GM18502 (cell line): Measurements from ENCODE around the gene JSRP1.

Source experiments
- ATAC-seq: cut with Tn5 transposase; IDR thresholded peaks from one replicate; pipeline ENCODE4 v1.9.1; 2021; ENCODE audit warnings: mild to moderate bottlenecking; ENCODE audit not compliant: unreplicated experiment, poor library complexity

JSRP1 gene

DNA sequence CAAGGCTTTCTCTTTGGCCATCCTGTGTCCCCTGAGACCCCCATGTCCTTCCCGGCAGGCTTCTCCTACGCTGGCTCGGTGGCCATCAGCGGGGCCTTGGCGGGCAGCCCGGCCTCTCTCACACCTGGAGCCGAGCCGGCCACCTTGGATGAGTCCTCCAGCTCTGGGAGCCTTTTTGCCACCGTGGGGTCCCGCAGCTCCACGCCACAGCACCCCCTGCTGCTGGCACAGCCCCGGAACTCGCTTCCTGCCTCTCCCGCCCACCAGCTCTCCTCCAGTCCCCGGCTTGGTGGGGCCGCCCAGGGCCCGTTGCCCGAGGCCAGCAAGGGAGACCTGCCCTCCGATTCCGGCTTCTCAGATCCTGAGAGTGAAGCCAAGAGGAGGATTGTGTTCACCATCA is 34.3 kb downstream of the JSRP1 start:
- ATAC-seq = no peak

DNA sequence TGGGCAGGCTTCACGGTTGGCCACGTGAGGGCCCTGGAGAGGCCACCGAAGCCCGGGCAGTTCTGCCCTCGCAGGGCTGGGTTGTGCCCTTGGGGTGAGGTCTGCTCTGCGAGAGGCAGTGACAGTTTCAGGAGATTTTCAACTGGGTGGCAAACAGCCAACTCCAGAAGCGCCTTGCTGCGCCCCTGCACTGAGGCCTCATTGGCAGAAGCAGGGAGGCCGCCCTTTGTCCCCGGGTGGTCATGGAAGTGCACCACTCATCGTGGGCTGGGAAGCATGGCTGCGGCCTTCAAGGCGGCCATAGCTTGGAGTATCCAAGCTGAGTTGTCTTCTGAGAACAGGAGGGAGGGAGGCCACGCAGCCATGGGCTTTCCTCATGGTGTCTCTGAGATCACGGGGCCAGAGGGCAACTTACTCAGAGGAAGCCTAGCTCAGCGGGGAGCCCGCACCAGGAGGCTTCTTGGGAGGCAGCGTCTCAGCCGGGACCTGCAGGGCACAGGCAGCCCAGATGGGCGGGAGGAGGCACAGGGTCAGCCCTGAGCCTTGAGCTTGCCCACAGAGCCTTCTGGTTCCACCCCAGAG is 34.9 kb downstream of the JSRP1 start:
- ATAC-seq = no peak

DNA sequence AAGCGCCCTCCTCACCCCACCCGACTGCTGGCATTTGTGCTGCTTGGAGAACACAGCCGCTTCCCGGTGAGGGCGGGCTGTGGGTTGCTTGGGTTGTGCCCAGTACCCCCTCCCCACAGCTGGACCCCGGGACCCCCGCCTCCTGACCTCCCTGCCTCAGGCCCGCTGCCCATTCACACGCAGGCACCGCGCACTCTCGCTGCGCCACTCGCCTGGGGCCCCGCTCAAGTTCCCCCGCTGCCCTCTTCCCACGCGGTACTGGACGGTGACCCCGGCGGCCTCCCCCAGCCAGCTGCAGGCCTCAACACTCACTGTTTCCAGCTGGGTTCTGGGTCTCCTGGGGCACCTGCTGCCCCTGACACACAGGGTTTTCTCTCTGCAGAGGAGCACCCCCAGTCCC is 36.5 kb downstream of the JSRP1 start:
- no peak for ATAC-seq

DNA sequence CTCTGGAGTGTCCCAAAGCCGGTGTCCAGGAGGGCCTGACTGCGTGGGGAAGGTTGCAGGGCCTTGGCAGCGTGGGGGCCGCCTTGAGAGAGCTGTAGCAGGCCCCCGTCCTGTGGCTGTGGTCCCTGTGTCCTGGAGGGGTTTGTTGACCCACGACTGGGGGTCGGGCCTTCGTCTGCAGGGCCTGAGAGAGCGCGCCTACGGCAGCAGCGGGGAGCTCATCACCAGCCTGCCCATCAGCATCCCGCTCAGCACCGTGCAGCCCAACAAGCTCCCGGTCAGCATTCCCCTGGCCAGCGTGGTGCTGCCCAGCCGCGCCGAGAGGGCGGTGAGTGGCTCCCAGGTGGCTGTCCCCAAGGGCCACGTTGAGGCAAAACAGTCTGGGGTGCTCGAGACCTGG is 38.6 kb downstream of the JSRP1 start:
- no peak for ATAC-seq

DNA sequence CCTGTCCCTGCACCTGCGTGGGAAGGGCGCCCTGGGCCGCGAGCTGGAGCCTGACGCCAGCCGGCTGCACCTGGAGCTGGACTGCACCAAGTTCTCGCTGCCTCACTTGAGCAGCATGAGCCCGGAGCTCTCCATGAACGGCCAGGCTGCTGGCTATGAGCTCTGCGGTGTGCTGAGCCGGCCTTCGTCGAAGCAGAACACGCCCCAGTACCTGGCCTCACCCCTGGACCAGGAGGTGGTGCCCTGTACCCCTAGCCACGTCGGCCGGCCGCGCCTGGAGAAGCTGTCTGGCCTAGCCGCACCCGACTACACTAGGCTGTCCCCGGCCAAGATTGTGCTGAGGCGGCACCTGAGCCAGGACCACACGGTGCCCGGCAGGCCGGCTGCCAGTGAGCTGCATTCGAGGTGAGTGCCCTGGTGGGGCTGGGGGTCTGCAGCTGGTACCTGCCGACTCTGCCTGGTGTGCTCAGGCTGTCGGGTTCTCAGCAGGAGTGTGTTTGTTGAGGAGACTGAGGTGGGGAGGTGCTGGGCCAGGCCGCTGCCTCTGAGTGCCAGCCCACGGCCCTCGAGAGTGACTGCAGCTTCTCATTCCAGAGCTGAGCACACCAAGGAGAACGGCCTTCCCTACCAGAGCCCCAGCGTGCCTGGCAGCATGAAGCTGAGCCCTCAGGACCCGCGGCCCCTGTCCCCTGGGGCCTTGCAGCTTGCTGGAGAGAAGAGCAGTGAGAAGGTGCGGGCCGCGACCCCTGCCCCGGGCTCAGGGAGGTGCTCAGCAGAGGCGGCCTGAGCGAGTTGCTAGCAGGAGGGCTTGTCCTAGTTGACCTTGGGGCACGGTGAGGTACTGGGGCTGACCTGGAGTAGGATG is 39.6 kb downstream of the JSRP1 start:
- ATAC-seq = no peak

DNA sequence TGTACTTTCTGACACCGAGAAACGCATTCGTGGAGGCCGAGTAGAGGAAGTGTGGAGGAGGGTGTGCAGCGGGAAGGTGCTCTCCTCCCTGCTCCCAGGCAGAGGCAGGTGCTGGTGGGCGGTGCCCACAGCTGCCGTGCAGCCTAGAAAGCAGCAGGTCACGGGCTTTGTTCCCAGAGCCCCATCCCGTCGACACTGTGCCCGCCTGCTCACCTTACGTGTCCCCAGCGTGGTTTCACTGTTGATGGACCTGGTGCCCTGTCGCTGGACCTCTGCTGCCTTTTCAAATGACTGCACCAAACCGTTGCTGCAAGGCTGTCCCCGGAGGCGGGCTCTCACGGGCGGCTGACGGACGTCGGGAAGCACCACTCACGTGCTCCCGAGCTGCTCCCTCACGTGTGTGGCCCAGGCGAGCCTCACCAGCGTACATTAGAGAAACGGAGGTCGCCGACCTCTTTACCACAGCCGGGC is 40.9 kb downstream of the JSRP1 start:
- ATAC-seq = no peak

DNA sequence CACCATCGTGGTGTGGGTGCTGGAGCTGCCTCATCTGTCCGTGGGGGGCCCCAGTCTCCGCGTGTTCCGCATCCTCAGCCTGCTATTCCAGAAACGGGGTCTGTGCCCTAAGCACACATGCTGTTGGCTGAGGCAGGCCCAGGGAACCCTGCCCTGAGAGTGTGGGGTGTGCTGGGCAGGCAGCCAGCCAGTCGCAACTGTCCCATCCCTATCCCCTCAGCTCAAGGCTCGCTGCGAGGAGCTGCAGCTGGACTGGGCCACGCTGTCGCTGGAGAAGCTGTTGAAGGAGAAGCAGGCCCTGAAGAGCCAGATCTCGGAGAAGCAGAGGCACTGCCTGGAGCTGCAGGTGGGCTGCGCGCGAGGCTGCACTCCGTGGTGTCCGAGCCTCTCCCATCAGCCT is 42.0 kb downstream of the JSRP1 start:
- no peak for ATAC-seq

DNA sequence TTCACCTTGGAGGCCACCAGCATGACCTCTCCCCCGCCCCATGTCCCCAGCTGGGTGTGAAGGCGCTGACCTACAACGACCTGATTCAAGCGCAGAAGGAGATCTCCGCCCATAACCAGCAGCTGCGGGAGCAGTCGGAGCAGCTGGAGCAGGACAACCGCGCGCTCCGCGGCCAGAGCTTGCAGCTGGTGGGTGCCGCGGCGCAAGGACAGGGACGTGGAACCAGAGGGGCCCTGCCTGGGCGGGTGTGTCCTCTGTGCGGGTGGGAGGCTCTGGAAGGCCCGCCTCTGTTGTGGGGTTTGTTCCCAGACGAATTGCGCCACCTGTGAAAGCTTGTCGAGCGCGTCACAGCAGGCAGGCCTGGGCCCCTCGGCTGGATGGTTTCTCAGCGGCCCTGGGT is 42.4 kb downstream of the JSRP1 start:
- no peak for ATAC-seq

DNA sequence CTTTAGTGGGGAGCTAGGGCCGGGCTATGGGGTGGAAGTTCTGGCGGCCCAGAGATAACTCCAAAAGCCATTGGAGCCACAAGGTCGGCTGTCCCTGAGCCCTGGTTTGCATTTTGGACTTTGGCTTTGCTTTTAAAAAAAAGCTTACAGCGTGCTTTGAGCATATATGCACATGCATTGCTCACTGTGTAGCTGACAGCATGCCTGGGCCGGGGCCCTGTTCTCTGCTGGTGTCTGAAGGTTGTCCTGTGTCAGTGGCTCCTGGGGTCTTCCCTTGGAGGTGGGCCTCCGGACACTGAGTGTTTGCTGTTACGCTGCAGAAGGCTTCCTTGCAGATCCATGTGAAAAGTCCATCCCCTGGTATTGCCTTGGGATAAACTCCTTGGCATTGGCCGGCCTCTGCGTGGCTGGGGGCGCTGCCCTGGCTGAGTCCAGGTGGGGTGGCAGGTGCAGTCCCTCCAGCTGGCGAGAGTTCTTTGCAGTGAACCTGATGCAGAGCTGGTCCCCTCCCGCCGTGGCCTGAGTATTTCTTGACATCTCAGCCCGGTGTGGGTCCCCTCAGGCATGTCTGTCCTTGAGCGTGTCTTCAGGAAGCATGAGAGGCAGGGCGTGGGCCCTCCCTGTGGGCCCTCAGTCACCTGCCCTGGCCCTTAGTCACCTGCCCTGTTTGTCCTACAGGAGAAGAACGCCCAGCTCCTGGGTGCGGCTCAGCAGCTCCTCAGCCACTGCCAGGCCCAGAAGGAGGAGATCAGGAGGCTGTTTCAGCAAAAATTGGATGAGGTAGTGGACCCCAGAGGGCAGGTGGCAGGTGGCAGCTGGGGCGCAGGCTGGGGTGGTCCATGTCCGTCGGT is 43.1 kb downstream of the JSRP1 start:
- ATAC-seq = no peak

DNA sequence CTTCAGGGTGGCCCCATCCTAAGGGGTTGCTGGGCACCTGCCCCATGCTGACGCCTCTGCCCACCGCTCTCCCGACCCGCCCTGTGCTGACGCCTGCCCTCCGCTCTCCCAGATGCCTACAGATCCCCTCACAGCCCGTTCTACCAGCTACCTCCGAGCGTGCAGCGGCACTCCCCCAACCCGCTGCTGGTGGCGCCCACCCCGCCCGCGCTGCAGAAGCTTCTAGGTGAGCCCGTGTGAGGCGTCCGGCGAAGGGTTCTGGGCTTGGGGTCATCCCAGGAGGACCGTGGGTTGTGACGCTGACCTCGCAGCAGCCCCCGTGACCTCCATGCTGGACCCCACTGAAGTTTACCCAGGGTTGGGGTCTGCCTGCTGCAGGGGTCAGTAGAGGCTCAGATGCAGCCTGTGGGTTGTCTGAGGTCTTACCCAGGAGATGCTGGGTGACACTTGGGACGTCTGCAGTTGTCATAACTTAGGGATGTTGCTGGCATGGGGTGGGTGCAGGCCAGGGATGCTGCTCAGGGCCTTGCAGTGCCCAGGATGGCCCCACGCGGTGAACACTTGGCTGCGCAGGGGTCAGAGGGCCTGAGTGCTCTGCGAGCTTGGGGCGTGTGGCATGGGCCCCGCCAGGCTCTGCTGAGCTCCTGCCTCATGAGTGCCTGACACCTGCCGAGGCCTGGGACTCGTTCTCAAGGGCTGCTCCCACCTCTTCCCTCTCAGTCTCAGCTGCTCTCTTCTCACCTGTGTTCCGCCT is 45.1 kb downstream of the JSRP1 start:
- no peak for ATAC-seq

DNA sequence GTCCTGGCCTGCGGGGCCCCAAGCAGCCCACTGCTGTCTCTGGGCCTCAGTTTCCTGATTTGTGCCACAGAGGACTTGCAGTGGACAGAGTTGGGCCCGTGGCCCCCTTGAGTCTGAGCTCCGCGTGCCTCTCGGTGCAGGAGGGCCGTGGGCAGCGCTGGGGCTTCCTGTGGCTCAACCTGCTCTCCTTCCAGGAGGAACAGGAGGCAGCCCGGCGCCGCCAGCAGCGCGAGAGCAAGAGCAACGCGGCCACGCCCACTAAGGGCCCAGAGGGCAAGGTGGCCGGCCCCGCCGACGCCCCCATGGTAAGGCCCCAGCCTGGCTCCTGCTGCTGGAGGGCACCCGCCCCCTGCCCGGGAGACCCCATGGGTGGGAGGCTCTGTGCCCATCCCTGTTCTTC is 46.0 kb downstream of the JSRP1 start:
- no peak for ATAC-seq

DNA sequence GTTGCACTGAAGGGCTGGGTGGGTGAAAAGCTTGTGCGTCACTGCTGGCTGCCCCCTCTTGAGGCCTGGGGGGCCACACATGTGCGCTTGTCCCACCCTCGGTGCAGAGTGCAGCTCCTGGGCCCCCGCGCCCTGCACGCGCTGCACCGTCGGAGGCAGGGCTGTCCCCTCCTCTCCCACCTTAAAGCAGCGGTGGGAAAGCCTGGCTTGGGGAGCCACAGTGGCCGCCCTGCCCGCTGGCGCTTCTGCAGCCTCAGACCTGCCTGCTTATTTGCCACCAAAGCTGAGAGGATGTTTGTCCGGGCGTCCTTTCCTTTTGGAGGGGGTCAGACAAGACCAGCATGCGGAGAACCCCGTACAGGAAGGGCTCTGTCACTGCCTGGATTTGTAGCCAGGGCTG is 46.8 kb downstream of the JSRP1 start:
- ATAC-seq = no peak

DNA sequence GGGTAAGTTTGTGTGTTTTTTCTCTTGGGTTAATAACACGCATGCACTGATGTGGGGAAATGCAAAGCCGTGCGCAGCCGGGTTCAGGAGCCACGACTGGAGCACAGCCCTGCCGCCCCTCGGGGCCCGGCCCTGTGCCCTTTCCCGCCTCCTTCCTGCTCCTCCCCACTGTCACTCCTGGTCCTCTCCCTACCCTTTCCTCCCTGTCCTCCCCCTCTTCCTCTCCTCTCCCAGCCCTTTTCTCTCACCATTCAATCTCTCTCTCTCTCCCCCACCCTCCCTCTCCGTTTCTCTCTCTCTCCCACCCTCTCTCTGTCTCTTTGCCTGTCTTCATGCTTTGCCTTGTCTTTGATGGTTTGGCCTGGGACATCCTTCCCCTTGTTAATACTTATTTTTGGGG is 47.2 kb downstream of the JSRP1 start:
- no peak for ATAC-seq

DNA sequence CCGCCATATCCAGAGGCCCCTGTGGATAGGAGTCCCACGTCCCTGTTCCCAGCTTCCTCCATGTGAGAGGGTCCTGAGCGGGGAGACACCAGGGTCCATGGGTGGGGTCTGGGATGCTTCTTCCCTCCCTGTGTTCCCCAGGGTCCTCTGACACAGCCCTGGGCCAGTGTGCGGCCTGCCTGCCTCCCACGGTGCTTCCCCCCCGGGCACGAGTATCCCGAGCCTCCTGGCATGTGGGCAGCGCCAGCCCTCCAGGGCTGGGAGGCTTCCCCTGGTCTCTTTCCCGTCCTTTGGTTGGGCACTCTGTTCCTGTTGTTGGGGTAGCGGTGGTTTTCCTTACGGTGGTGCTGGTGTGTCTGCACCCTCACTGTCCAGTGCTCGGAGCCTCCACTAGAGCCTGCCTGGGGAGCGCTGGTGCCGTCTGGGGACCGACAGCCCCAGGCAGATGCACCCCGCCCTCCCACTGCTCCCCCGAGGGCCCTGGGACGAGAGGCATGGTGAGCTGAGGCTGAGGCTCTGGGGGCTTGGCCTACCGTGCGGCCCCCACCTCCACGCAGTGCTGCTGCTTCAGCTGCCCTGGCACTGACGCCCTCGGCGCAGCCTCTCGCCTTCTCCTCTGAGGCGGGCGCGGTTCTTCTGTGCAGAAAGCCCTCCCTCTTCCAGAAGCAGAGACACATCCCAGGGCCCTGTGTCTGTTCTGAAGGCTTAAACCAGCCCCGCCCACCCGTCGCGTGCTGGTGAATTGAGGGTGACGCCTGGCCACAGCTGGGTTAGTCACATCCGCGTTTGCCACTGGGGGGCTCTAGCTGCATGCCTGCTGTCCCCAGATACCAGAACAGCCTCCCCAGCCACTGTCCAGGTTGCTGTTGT is 48.0 kb downstream of the JSRP1 start:
- ATAC-seq = no peak

DNA sequence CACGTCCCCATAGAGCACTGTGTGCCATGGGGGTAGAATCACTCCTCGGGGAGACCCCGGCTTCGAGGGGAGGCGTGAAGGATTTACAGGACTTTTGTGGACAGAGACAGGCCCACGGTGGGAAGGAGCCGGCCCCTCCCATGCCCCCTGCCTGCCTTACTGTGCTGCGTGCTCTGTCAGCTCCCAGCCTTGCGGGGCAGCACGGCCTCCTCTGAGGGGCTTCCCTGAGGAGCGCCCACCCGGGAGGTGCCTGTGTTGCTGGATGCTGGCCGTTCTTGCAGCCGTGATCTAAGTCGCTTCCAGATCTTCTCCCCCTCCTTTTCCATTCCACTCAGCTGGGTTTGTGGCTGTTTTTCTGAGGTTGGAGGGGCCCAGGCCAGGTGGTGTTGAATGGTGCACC is 49.2 kb downstream of the JSRP1 start:
- no peak for ATAC-seq

DNA sequence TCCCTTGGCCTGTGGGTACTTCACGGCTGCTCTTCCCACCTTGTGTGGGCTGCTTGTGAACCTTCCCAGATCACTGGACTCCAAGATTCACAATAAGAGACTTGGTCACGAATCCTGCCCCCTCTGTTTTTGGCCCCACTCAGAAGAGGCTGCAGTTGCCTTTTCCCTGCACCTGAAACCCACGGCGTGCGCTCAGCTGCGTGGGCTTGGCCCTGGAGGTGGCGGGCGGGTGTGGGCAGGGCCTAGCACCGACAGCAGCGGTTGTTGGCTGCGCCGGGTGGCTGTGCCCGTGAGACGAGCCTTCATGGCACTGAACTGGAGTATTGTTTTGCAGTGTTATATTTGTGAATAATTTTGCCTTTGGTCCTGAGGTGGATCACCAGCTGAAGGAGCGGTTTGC is 53.9 kb downstream of the JSRP1 start:
- ATAC-seq = no peak
